ENCODE data around the gene ANKRD52. TPM values are rescaled to one million over a fixed set of nuclear protein-coding genes. Genes with fewer than 3 reads are reported as not detected.

Gene ANKRD52
- polyA plus RNA-seq, 2 of the 4 experiments (the other 2 are of a cell fraction) = 26.1 to 48.7 TPM

DNA sequence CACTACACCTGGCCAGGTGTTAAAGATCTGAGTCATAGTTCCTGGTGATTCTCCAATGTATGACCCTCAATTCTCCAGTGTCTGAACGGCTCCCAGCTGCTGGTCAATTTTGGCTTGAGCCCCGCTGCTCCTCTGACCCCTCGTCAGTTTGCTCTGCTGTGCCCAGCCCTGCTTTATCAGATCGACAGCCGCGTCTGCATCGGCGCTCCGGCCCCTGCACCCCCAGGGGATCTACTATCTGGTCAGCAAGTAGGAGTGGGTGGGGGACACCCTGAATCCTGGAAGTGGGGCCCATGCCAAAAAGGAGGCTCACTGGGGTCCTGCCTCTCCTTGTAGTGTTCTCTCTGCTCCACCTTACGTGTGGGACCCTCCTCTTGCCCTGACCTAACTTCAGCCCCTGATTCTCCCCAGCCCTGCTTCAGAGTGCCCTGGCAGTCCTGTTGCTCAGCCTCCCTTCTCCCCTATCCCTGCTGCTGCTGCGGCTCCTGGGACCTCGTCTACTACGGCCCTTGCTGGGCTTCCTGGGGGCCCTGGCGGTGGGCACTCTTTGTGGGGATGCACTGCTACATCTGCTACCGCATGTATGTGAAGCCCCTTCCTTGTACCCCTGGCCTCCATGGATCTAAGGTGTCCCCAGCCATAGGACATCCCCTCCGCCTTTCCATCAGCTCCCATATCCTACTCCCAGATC is 23.3 kb downstream of the ANKRD52 start (continued):
- TF ChIP-seq EP300 (IDR thresholded peaks at IDR 0.05) = no peak
- TF ChIP-seq CHD2 (IDR thresholded peaks at IDR 0.05; ENCODE audit: low read length, partially characterized antibody) = no peak
- no peak for TF ChIP-seq MAFK (IDR thresholded peaks at IDR 0.05; ENCODE audit: partially characterized antibody)
- TF ChIP-seq, protein P1, sequence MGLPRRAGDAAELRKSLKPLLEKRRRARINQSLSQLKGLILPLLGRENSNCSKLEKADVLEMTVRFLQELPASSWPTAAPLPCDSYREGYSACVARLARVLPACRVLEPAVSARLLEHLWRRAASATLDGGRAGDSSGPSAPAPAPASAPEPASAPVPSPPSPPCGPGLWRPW (IDR thresholded peaks at IDR 0.05) = no peak

DNA sequence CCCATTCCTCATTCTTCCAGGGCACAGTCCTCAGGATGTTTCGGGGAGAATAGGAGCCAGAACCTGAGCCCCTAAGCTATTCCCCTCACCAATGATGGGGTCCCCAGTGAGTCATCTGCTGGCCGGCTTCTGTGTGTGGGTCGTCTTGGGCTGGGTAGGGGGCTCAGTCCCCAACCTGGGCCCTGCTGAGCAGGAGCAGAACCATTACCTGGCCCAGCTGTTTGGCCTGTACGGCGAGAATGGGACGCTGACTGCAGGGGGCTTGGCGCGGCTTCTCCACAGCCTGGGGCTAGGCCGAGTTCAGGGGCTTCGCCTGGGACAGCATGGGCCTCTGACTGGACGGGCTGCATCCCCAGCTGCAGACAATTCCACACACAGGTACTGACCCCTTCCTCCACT is 27.0 kb downstream of the ANKRD52 start:
- 81% methylated on average over 10 of the region's 11 CpGs for WGBS (ENCODE audit: missing lambda C conversion rate)
- ATAC-seq (no peak), DNase-seq (ENCODE audit: low read depth in 1 of 2, low spot score in 1 of 2) (no peak), FAIRE-seq (no peak)
- no peak overlapping the region for H3K4me2 ChIP-seq
- TF ChIP-seq, protein P2, sequence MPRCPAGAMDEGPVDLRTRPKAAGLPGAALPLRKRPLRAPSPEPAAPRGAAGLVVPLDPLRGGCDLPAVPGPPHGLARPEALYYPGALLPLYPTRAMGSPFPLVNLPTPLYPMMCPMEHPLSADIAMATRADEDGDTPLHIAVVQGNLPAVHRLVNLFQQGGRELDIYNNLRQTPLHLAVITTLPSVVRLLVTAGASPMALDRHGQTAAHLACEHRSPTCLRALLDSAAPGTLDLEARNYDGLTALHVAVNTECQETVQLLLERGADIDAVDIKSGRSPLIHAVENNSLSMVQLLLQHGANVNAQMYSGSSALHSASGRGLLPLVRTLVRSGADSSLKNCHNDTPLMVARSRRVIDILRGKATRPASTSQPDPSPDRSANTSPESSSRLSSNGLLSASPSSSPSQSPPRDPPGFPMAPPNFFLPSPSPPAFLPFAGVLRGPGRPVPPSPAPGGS (IDR thresholded peaks at IDR 0.05) = no peak
- TF ChIP-seq, protein P3, sequence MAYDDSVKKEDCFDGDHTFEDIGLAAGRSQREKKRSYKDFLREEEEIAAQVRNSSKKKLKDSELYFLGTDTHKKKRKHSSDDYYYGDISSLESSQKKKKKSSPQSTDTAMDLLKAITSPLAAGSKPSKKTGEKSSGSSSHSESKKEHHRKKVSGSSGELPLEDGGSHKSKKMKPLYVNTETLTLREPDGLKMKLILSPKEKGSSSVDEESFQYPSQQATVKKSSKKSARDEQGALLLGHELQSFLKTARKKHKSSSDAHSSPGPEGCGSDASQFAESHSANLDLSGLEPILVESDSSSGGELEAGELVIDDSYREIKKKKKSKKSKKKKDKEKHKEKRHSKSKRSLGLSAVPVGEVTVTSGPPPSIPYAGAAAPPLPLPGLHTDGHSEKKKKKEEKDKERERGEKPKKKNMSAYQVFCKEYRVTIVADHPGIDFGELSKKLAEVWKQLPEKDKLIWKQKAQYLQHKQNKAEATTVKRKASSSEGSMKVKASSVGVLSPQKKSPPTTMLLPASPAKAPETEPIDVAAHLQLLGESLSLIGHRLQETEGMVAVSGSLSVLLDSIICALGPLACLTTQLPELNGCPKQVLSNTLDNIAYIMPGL (CRISPR knock-in tag; IDR thresholded peaks at IDR 0.05; ENCODE audit: borderline replicate concordance) = no peak
- no peak for TF ChIP-seq CHD4 (IDR thresholded peaks at IDR 0.05; ENCODE audit: borderline replicate concordance)
- TF ChIP-seq POLR2A (IDR thresholded peaks at IDR 0.05; ENCODE audit: low read length) = no peak
- no peak for TF ChIP-seq ZNF302 (CRISPR knock-in tag; IDR thresholded peaks at IDR 0.05)
- TF ChIP-seq POLR2AphosphoS2 (conservative IDR thresholded peaks at IDR 0.05; ENCODE audit: low read length) = no peak
- TF ChIP-seq HOXB5 (CRISPR knock-in tag; IDR thresholded peaks at IDR 0.05) = no peak
- TF ChIP-seq, protein P4, sequence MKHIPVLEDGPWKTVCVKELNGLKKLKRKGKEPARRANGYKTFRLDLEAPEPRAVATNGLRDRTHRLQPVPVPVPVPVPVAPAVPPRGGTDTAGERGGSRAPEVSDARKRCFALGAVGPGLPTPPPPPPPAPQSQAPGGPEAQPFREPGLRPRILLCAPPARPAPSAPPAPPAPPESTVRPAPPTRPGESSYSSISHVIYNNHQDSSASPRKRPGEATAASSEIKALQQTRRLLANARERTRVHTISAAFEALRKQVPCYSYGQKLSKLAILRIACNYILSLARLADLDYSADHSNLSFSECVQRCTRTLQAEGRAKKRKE (CRISPR knock-in tag; IDR thresholded peaks at IDR 0.05; ENCODE audit: low read depth) = no peak
- TF ChIP-seq TFCP2L1 (CRISPR knock-in tag; IDR thresholded peaks at IDR 0.05) = no peak
- TF ChIP-seq MAZ (IDR thresholded peaks at IDR 0.05; ENCODE audit: borderline replicate concordance, low read depth, low read length) = no peak
- no peak for TF ChIP-seq EP300 (IDR thresholded peaks at IDR 0.05)
- TF ChIP-seq ZFP36 (IDR thresholded peaks at IDR 0.05; ENCODE audit: borderline replicate concordance, partially characterized antibody) = no peak
- TF ChIP-seq, protein P5, sequence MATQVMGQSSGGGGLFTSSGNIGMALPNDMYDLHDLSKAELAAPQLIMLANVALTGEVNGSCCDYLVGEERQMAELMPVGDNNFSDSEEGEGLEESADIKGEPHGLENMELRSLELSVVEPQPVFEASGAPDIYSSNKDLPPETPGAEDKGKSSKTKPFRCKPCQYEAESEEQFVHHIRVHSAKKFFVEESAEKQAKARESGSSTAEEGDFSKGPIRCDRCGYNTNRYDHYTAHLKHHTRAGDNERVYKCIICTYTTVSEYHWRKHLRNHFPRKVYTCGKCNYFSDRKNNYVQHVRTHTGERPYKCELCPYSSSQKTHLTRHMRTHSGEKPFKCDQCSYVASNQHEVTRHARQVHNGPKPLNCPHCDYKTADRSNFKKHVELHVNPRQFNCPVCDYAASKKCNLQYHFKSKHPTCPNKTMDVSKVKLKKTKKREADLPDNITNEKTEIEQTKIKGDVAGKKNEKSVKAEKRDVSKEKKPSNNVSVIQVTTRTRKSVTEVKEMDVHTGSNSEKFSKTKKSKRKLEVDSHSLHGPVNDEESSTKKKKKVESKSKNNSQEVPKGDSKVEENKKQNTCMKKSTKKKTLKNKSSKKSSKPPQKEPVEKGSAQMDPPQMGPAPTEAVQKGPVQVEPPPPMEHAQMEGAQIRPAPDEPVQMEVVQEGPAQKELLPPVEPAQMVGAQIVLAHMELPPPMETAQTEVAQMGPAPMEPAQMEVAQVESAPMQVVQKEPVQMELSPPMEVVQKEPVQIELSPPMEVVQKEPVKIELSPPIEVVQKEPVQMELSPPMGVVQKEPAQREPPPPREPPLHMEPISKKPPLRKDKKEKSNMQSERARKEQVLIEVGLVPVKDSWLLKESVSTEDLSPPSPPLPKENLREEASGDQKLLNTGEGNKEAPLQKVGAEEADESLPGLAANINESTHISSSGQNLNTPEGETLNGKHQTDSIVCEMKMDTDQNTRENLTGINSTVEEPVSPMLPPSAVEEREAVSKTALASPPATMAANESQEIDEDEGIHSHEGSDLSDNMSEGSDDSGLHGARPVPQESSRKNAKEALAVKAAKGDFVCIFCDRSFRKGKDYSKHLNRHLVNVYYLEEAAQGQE (IDR thresholded peaks at IDR 0.05) = no peak
- no peak for TF ChIP-seq HOXA7 (CRISPR knock-in tag; IDR thresholded peaks at IDR 0.05)
- no peak for TF ChIP-seq BHLHE40 (IDR thresholded peaks at IDR 0.05; ENCODE audit: low read depth, low read length)
- no peak overlapping the region for H3K4me3 ChIP-seq
- POLR2A ChIA-PET = interaction anchor here (1.9 kb wide), 1 partner anchor 9 kb away, joined by 6 read pairs; the partner anchor contains the start of gene RNF41
- CTCF ChIA-PET = interaction anchor here (0.9 to 7.0 kb wide), 7 partner anchors 9 to 113 kb away, joined by 3 to 69 read pairs (median 4); partner anchors contain the start of genes ANKRD52, COQ10A, RNF41 and SMARCC2
- no peaks in the 10 kb centered on the region for H3K9me3 ChIP-seq
- peaks cover 9% of the 10 kb centered on the region for H3K4me1 ChIP-seq
- no peak overlapping the region for H3K27ac ChIP-seq

All from A549 (cell line).